DOHH2 (cell line): Measurements from ENCODE around the gene SCAPER.

ENCODE experiments used
- CTCF ChIP-seq: fragments of 200-600 bp; sonication (generic); IDR thresholded peaks from one replicate; pipeline ENCODE4 v1.5.1; 2014; ENCODE audit warnings: antibody characterized with exemption, mild to moderate bottlenecking, low read depth, low read length; ENCODE audit not compliant: poor library complexity, severe bottlenecking
- EZH2phosphoT487 ChIP-seq: fragments of 200-600 bp; sonication (generic); IDR thresholded peaks from 2 replicates; pipeline ENCODE4 v1.6.1; 2017; ENCODE audit warnings: borderline replicate concordance, mild to moderate bottlenecking, antibody characterized with exemption, low read length, moderate library complexity, mixed read lengths

GRCh38 chr15:76512971-76513370, 392.2 kb downstream of the SCAPER start:
- TF ChIP-seq CTCF = no peak
- no peak for TF ChIP-seq EZH2phosphoT487
